H7 (cell line): ENCODE results near the gene SMARCA1. TPM values are rescaled to one million over a fixed set of nuclear protein-coding genes. Genes with fewer than 3 reads are reported as not detected.

Experiments
- DNase-seq: peaks from one replicate; pipeline ENCODE4 v3.0.0; 2012
- H3K27me3 ChIP-seq: 2 replicates; pipeline ENCODE4 v1.6.0; 2011; ENCODE audit warnings: mild to moderate bottlenecking, low read length; ENCODE audit not compliant: control insufficient read depth, insufficient read depth
- H3K36me3 ChIP-seq: replicated peaks from 2 replicates; pipeline ENCODE4 v1.5.1; 2011; ENCODE audit warnings: low read length; ENCODE audit not compliant: control insufficient read depth, insufficient read depth
- H3K4me3 ChIP-seq: 2 replicates; pipeline ENCODE4 v1.5.1; 2011; ENCODE audit warnings: low read depth, mild to moderate bottlenecking, control low read depth, low read length, moderate library complexity; ENCODE audit not compliant: insufficient read depth
- total RNA-seq: library from RNA; depleted of rRNA; stranded (reverse); fragments of >200 nt; shearing (Covaris generic); gene quantifications from 2 replicates; pipeline ENCODE4 v1.2.3, GENCODE V29; 2014

Gene SMARCA1
- total RNA-seq, 1 experiment from 2014 or later = 56.8 TPM

DNA sequence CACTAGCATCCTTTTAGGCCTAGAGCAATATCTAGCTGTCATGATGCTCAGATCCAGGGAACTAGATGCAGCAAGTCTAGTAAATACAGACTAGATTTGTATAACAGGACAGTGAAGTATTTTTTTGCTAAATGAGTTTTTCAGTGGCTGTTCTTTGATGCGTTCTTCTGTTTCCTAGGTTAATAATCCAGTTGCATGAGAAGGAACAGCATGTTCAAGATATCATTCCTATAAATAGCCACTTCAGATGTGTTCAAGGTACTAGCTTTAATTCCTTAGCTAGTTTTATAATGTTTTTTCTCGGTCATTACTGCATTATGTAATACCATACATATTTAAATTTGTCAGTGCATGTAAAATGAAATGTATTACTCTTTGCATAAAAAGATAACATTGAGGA, 21.5 kb upstream of the SMARCA1 start:
- Histone ChIP-seq H3K36me3 (peaks cover 8% of the 10 kb centered on the region), H3K4me3 (no peak overlapping the region), H3K27me3 (no peaks in the 10 kb centered on the region)
- DNase-seq = no peak

DNA sequence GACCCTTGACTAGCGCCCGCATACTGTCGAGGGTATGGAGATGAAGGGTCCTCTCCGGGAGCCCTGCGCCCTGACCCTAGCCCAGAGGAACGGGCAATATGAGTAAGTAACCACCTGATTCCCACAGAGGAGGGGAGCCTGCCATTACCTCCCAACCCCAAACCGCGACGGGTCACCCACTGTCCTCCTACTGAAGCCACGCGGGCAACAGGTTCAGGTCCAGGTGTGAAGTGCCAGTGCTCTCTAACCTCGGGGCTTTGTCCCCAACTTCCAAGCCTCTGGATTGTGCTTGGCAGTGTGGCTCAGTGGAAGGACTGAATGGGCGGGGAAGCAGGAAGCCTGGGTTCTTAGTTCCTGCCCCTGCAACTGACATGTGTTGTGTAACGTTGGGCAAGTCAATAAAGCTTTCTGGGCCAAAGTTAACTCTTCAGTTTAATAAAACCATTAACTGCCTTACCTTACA, 17.5 kb upstream of the SMARCA1 start:
- H3K36me3 ChIP-seq = peaks cover 3% of the 10 kb centered on the region; the same call in 1 of the 2 replicates
- no peak for DNase-seq
- H3K27me3 ChIP-seq = no peaks in the 10 kb centered on the region
- peak overlapping the region; percentile 75 for H3K4me3 ChIP-seq

DNA sequence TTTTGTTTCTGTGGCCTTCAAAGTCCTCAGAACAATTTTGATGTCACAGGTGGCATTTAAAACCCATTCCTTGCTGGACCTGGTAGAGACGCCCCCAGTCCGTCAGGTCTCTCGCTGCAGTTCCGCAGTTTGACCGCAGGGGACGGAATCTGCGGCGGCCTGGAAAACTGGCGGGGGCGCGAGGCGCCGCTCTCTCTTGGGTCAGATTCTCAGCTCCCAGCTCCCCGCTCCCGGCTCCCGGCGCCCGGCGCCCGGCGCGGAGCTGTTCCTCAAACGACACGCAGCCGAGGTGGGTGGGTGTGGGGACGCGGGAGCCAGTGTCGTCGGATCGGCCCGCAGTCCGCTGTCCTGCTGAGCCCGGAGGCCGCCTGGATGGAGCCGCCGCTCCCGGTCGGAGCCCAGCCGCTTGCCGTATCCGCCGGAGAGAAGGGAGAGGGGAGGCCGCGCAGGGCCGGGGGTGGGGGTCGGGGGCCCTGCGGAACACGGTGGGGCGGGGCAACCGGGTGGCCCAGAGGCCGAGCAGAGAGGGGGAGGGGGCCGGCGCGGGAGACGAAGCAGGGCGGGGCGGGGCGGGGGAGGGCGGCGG, 16.9 kb upstream of the SMARCA1 start, which contains the start of gene OCRL:
TSS of gene OCRL (plus strand) at position 192 of the 586 bp plus-strand sequence. CDS start at position 373, 181 bp downstream.
- peaks cover under 1% of the 10 kb centered on the region; the same call in 1 of the 2 replicates for H3K36me3 ChIP-seq
- H3K4me3 ChIP-seq = peak within 1 kb of the TSS; percentile 75
- H3K27me3 ChIP-seq = no peaks in the 10 kb centered on the region
- peak; percentile 93 for DNase-seq

DNA sequence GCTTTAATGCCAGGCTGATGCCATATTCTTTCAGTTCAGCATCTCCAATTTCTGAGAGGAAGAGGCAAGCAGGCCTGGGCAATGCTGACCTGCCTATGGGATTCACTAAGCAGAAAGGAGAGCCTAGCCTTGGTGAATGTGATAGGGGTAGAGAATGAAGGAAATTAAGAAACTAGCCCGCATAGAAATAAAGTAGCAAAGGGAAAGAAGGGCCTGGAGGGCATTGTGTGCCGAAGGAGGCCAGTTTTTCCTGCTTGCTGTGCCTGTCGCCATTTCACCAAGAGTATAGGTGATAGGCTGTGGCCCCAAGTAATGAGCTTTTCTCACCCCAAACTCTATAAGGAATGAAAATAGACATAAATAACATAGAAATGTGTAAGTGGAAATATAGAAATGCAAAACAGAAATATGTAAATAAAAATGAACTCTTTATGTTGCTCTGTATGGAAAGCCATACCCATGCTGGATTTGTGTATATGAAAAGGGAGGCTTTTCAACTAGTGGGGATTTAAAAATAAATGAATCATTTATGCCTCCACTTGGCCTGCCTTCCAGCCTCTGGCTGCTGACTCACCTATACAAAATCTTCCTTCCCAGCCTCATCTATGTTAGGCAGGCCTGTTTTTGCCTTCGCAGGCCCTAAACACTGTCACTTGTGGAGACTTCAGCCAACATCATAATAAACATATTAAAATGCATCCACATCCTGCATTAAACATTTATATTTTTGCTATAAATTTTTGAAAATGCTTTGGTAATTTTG, 11.7 kb upstream of the SMARCA1 start:
- DNase-seq = no peak
- Histone ChIP-seq H3K36me3 (no peaks in the 10 kb centered on the region), H3K27me3 (no peaks in the 10 kb centered on the region)

DNA sequence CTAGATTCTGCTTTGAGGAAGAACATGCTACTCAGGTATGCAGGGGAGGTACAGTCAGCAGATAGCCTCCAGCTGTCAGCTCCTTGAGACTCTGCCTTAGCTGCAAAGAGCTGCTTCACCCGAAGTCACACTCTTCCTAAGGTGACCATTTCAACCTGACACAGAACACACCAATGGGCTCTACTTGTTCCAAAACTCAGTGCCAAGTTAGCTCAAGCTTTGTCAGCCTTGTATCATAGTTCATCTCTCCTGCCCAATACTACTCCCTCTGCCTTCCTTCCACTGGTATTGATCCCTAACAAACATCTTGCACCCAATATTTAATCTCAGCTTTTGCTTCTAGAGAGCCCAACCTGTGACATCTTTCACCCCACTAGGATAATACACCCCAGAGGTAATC, 7.8 kb upstream of the SMARCA1 start:
- DNase-seq = no peak
- Histone ChIP-seq H3K36me3 (no peaks in the 10 kb centered on the region), H3K4me3 (no peak overlapping the region), H3K27me3 (no peaks in the 10 kb centered on the region)

More for the DNA sequence above, 11.7 kb upstream of the SMARCA1 start:
- H3K4me3 ChIP-seq = no peak overlapping the region

DNA sequence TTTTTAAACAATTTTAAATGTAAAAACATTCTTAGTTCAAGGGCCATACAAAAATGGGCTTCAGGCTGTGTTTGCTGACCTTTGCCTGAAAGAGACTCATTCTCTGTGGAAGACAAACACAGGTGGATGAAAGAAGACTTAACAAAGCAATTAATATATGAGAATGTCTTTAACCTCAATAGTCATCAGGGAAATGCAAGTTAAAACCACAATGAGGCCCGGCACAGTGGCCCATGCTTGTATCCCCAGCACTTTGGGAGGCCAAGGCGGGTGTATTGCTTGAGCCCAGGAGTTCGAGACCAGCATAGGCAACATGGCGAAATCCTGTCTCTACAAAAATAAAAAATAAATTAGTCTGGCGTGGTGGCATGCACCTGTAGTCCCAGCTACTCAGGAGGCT, 7.1 kb upstream of the SMARCA1 start:
- H3K27me3 ChIP-seq = no peaks in the 10 kb centered on the region
- DNase-seq = no peak
- H3K36me3 ChIP-seq = no peaks in the 10 kb centered on the region
- no peak overlapping the region for H3K4me3 ChIP-seq

DNA sequence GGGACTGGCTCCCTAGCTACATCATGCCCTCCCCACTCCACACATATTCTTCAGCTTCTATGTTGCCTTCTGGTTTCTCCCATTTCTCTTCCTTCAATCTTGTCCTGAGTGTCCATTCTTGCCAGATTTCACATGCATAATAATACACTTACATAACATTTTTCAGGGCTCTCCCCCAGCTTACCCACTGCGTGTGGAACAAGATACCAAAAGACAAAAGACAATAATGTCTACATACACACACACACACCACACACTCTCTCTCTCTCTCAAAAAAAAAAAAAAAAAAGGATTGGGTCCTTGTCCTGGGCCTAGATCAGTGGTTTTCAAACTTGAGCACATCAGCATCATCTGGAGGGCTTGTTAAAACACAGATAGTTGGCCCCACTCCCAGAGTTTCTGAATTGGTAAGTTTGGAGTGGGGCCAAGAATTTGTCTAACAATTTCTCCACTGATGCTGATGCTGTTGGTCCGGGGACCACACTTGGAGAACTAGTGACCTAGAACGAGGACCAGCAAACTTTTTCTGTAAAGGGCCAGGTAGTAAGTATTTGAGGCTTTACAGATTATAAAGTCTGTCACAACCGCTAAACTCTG, 6.5 kb upstream of the SMARCA1 start:
- no peak overlapping the region for H3K4me3 ChIP-seq
- H3K36me3 ChIP-seq = no peaks in the 10 kb centered on the region
- DNase-seq = no peak
- no peaks in the 10 kb centered on the region for H3K27me3 ChIP-seq

DNA sequence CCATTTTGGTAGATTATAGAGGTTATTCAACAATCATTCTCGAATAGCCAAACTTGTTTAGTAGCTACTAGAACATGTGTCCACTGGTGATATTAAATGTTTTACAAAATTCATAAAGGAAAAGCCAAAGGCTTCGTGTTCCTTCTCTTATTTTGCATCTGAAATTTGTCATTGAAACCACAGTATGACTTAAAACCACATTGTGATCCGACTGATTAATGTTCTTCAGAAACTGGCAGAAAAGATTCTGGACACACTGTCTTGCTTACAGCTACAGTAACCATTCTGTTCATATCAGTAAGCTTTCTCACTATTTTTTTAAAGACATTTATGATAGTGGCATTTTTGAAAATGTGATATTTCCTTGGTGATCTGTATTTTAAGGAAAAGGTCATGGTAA, 2.6 kb upstream of the SMARCA1 start:
- H3K36me3 ChIP-seq = no peaks in the 10 kb centered on the region
- no peaks in the 10 kb centered on the region for H3K27me3 ChIP-seq
- DNase-seq = no peak
- H3K4me3 ChIP-seq = no peak overlapping the region

DNA sequence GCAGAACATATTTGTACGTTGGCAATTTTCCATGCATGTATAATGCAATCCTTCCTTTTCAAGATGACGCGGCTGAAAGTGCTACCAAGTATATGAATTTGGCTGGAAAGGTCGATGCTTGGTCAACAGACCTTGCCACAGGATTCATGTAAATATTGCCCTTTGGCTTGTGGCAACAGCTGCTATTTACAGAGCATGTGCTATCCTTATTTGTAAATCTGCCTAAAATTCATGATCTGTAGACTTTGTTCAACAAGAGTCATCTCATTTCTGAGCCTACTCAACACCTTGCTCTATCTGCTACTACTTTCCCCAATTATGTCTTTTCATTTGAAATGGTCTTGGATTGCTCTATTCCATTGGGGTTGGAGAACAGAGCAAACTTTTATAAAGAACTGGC, 1.9 kb upstream of the SMARCA1 start:
- Histone ChIP-seq H3K27me3 (no peaks in the 10 kb centered on the region), H3K4me3 (no peak overlapping the region), H3K36me3 (no peaks in the 10 kb centered on the region)
- DNase-seq = no peak

DNA sequence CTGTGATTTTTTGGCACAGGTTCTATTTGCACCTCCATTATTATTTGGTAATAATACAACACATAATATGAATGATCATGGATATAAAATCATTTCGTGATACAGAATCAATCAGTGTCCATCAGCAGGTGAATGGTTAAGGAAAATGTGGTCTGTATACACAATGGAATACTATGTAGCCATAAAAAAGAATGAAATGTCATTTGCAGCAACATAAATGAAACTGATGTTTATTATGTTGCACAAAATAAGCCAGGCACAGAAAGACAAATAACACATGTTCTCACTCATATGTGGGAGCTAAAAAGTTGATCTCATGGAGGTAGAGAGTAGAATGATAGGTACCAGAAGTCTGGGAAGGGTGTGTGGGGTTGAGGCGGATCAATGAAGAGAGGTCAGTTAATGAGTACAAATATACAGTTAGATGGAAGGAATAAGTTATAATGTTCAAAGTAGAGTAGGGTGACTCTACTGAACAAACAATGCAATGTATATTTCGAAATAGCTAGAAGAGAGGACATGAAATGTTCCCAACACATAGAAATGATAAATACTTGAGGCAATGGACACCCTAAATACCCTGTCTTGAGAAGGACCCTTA, 1.1 kb upstream of the SMARCA1 start:
- DNase-seq = no peak
- H3K4me3 ChIP-seq = 0 out of 2 replicates have a peak overlapping the region, but pooled peaks have one; percentile 94
- H3K27me3 ChIP-seq = no peaks in the 10 kb centered on the region
- no peaks in the 10 kb centered on the region for H3K36me3 ChIP-seq

DNA sequence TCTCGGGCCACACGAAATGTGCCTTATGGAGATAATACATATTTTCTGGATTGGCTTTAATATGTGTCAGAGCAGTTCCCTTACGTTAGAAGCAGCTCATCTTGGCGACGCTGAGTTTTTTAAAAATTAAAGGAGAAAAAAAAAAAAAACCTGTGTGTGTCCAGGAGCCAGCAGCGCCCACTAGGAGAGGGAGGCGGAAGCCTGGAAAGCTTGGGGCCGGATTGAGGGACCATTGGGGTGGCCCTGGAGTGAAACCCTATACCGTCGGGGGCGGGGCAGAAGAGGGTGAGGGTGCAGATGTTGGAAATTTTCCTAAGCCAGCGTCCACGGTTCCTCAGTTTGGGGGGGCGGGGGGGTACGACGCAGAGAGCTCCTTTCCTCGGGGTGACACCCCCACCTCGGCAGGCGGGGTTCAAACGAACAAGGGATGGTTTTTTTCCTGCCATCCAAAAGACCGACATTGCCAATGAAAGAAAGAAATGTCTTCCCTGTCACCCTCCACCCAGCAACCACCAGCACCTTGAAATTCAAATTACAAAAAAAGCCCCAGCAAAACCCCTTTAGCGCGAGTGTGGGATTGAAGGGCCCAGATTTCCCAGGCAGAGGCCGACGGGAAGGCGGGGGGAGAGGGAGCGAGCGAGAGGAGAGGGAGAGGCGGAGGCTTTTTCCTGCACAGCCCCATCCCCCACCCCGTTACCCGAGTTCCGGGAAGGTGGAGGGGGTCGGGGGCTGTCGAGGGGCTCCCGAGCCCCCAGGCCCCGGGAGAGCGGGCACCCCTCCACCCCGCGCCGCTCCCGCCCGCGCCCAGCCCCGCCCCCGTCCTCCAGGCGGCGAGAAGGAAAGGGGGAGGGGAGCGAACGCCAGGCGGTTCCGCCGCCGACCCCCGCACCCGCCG, 859 bp downstream of the SMARCA1 start:
- Histone ChIP-seq H3K4me3 (peak overlapping the region; percentile 94), H3K27me3 (no peaks in the 10 kb centered on the region), H3K36me3 (no peaks in the 10 kb centered on the region)
- DNase-seq = peak; percentile 91

DNA sequence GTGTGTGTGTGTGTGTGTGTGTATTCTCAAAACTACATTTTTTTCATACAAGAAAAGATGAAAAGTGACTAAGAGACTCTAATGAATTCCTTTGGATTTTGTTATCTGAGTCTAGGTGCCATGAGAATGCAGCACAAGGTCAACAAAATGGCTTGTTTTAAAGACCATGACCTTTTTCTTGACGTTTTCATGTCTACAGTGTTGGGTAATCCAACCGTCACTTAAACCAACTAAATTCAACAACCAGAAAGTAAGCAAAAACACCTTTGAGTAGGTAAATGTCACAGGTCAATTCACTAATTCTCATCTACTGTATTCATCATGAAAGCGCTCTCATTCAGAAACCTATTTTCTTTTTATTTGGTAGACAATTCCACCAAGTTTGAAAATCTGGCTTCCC, 3.1 kb downstream of the SMARCA1 start:
- DNase-seq = no peak
- Histone ChIP-seq H3K4me3 (no peak overlapping the region), H3K27me3 (no peaks in the 10 kb centered on the region), H3K36me3 (peaks cover 4% of the 10 kb centered on the region)

DNA sequence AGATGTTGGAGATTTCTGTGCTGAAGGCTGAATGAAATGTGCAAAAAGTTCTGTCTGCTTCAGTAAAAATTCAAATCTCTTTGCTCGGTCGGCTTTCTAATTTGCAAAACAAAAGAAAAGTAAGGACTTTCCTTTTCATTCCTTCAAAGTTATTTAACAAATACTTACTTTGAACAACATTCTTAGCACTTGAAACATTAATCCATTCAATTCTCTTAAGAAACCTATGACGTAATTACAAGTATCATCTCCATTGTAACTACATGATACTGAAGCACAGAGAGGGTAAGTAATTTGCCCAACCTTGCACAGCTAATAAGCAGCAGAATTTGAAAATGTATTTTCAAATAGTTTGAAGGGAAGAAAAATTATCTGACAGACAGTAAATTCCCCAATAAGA, 6.9 kb downstream of the SMARCA1 start:
- H3K4me3 ChIP-seq = no peak overlapping the region

DNA sequence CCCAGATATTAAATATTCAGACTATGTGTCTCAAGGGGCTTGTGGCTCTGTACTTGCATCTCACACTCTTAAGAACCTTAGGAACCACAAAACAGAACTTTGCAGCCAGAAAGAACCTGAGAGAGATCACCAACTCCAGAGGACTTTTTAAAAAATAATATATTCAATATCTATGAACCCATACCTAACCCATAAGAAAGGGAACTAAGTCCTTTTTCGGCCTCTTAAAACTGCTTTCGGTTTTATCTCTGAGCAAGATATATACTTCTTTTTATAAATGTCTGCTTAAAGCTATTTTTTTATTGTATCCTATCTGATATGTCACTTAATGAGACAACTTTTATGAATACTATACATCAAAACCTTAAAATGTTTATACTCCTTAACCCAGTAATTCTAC, 10.9 kb downstream of the SMARCA1 start:
- Histone ChIP-seq H3K27me3 (no peaks in the 10 kb centered on the region), H3K4me3 (no peak overlapping the region), H3K36me3 (peaks cover 12% of the 10 kb centered on the region)
- no peak for DNase-seq

More for the DNA sequence above, 6.9 kb downstream of the SMARCA1 start:
- H3K36me3 ChIP-seq = peaks cover 9% of the 10 kb centered on the region
- DNase-seq = no peak
- H3K27me3 ChIP-seq = no peaks in the 10 kb centered on the region
